HG03095 (cell line): Measurements from ENCODE around the gene ZMIZ1.

Experiments
- ATAC-seq: cut with Tn5 transposase; IDR thresholded peaks from one replicate; pipeline ENCODE4 v1.9.1; 2021; ENCODE audit warnings: moderate library complexity; ENCODE audit not compliant: unreplicated experiment

Gene ZMIZ1

DNA sequence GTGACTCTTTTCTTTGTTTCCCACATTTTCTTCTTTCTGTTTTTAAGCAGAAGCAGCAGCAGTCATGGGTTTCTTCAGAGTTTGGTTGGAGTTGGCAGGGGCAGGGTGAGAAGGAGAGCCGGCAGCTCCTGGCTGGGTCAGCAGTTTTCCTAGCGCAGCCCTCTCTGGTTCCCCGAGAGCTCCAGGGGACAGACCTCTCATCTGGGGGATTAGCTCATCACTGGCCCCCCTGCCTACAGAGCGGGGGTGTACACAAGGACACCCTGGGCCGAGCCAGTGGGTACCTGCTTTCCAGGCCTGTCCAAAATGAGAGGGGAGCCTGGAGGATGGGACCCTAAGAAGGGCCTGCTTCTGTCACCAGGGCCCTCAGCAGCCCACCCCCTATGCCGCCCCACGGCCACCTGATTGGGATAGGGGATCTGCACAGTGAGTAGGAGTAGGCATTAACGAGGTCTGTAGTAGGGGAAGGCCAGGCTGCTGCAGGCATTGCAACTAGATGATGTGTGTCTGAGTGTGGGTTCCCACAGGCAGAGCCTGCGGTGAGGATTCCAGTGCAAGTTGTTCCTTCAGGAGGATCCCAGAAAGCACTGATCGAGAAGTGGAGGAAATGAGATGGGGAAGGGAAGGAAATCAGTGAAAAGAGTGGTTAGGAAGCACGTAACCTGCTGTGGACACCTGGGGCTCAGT, 155.6 kb downstream of the ZMIZ1 start:
- no peak for ATAC-seq

DNA sequence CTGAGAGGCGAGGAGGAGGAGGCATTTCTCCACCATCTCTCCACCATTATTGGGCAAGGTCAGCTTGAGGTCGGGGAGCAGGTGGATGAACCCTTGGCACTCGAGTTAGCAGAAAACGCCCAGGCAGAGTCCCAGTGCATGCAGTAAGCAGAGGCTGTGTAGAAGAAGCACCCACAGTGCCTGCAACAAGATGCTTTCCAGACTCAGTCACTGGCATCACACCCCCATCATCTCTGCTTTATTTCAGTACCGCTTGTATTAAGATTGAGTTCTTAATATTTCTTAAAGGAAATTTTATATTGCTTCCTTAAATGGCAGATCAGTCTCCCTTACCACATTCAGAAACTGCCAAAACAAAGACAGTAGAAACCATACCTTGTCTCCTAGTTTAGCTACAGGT, 156.2 kb downstream of the ZMIZ1 start:
- no peak for ATAC-seq

DNA sequence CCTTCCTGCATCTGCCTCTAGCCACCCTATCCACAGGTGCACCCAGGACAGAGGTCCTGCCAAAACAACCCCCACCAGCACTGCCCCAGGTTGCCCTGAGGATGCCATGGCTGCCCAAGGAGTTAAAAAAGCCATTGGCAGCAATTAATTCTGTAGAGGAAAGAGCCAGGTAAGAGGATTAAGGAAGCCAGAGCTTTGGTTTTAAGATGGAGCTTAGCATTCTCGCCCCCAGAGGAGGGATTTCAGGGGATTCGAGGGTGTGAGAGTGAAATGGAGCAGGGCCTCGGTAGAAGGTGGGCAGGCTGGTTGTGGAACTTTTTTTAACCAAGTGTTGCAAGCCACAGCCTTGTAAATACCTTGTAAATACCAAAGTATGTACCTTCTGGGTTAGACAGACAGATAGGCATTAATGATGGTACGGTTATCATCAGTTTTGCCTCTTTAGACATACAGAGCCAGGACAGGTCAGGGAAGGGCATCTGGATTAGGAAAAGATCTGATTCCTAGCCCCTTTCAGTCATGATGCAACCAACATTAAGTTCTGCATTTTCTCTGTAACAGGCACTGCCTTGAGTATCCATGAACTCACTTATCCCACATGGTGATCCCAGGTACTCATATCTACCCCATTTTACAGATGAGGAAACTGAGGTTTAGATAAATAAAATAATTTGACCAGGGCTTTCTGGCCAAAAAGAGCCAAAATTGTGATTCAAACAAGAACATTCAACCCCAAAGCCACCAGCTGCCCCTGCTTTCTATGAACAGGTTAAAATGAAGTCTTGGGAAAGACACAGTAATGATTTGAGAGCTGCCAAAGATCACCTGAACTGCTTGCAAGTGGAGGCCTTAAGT, 157.9 kb downstream of the ZMIZ1 start:
- ATAC-seq, result no peak

DNA sequence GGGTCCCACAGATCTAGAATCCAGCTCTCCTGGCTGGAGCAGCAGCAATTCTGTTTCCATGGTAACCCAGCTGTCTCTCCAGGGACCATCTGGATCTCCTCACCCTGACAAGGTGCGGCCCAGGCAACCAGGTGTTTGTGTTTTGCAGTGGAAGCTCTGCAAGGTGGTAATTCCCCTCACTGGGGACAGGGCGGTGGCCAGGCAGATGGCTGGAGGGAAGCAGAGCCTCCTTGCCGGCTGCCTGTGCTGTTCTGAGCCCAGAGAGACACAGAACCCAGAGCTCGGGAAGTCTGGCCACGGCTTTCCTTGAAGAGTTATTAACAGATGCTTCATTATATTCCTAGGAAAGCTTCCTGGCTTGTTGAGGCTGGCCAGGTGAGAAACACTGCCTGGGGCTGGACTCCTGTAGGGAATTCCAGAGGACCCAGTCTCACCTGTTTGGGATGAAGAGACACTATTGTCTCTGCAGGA, 160.3 kb downstream of the ZMIZ1 start:
- no peak for ATAC-seq

DNA sequence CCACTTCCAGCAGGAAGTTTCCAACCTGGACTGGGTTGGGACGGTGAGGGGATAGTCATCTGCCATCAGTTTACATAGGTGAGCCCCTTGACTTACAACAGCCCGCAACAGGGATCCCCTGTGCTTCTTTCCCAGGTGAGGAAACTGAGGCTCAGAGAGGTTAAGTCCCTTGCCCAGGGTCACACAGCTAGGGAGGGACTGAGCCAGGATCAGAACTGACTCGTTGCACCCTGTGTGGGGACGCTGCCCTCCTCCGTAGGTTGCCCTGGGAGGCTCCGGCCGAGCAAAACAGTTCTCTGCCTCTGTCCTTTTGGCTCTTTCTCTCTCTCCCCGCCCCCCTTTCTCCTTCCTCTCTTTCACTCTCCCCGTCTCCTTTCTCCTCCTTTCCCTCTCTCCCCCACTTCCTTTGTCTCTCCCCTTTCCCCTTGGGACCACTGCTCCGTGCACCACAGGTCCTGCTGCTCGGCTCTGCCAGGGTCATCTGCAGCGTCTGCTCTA, 161.1 kb downstream of the ZMIZ1 start:
- no peak for ATAC-seq

DNA sequence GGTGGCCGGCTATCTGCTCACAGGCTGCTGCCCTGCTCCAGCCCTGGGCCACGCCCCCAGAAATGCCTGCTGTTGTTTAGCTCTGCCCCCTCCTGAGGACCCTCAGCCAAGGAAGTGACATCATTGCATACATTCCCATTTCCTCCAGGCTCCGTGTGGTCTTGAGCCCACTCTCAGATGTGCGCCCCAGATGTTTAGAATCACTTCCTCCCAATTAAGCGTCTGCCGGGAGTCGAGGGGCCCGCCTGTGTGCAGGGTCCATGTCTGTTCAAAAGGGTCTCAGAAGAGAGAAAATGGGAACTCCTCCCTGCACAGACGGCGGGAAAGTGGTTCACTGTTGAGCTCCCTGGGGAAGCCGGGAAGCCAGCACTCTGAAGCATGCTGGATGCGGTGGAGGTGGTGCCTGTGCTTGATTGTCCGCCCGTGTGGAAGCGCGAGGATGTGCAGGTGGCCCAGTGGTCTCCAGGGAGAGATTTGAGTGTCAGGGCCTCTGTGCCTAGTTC, 161.6 kb downstream of the ZMIZ1 start:
- ATAC-seq, result no peak

DNA sequence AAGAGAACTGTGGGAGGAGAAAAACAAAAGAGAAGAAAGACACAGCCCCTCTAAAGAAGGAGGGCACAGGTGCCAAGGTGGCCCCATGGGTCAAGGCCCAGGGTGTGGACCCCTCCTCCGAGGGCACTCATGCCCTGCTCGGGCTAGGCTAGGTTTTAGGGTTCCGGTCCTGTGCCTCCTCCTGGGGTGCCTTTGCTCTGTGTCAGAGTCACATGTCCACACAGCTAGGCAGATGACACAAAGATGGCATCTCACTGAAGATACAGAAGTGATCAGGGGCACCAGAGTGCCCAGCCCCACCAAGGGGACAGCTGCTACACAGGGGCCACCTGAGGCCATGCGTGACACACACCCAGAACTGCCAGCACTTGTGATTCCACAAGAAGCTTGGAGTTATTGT, 162.1 kb downstream of the ZMIZ1 start:
- ATAC-seq, result no peak

DNA sequence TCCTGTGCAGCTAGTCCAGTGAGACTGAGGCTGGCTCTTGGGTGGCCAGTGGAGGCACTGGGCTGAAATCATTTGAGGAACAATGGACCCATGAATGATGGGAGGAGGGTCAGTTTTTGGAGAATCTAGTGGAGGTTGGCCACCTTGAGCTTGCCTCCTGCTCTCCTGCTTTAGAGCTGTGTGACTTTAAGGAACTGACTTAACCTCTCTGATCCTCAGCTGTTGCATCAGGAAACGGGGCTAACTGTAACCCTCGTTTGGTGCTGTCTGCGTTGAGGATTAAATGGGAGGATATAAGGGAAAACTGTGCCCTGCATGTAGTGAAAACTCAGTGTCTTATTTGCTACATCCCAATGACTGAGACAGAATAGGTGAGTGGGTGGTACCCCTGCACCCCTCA, 163.1 kb downstream of the ZMIZ1 start:
- ATAC-seq, result no peak

DNA sequence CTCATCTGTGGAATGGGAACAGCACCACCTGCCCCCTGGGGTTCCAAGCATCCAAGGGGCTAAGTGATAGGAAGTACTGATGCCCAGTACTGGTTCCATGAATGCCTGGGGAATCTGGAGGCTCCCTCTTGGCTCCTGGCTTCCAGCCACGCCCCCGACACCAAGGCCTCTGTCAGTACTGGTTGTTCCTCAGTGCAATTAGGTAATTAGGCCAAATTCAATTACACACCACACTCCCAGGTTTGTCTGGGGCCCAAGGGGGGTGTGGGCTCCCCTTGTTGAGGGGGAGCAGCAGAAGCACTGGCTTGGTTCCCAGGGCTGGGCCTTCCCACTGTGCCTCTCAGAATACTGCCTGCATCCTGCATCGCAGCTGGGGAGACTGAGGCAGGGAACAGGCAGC, 164.1 kb downstream of the ZMIZ1 start:
- ATAC-seq, result no peak

DNA sequence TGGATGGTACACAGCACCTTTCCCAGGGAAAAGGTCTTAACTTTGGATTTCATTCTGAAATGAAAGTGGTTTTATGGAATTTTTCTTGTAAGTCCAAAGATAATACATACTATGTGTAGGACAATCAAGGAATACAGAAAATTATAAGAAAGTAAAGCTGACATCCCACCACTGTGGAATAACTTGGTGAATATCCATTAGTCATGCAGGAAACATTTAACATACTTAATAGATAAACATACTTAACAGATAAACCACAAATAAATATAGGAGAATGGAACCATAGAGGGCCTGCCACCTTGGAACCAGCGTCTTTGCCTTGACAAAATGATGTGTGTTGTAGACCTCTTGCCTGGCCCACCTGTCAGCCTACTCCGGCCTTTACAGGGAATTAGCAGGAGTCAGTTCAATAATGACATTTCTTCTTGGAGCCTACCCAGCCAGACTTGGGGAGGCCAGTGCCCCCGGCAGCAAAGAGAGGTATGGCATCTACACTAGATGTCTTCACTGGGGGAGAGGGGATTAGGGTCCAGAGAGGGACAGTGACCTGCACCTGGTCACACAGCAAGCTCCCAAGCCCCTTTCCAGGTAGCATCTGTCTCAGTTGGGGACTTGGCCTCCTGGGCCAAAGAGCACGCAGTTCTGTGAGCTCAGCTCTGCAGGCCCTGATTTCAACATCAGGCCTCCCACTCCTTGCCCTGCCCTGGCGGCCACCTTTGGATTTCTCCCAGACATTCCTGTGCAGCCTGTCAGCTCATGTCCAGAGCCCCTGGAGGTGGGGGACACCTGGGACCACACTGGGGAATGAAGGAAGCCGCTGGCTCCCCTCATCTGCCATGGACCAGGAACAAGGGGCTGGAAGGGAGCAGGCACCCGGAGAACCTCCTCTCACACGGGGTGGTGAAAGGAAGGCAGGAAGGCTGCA, 165.9 kb downstream of the ZMIZ1 start:
- ATAC-seq, result no peak

DNA sequence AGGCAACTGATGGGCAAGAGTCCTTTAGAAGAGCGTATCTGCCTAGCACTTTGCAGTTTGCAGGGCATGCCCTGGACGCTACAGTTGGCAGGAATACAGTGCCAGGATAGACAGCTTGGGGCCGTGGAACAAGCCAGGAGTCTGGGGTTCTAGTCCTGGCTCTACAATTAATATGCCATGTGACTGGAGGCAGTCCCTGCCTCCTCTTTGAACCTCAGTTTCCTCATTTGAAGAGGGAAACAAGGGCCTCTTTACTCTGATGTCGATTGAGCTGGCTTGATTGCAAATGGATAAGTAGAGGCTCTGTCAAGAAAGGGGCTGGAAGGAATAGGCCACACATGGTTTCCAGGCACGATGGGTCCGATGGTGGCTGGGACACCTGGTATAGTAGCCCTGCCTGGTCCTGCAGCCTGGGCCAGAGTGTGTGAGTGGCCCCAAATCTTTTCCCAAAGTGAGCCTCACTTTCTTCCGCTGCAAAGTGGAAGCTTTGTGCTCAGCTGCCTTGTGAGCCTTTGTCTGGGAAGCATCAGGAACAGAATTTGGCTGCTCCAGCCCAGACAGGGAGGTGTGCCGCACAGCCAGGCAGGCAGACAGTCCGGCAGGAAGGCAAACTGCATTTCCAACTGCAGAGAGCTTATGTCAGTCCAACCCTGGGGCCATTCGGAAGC, 167.1 kb downstream of the ZMIZ1 start:
- ATAC-seq, result no peak

DNA sequence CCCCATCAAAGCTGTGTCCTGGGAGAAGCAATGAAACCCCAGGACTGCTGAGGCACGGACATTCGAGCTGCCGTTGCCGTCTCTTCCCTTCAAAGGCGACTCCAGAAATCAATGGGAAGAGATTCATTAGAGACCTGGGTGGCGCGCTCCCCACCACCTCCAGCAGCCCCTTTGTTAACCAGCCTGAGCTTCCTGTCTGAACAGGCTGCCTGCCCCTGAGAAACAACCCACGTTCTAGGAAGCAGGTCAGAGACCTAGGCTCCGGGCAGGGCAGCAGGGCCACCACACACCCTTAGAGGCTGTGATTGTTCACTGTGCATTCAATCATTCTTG, 167.6 kb downstream of the ZMIZ1 start:
- ATAC-seq, result no peak

DNA sequence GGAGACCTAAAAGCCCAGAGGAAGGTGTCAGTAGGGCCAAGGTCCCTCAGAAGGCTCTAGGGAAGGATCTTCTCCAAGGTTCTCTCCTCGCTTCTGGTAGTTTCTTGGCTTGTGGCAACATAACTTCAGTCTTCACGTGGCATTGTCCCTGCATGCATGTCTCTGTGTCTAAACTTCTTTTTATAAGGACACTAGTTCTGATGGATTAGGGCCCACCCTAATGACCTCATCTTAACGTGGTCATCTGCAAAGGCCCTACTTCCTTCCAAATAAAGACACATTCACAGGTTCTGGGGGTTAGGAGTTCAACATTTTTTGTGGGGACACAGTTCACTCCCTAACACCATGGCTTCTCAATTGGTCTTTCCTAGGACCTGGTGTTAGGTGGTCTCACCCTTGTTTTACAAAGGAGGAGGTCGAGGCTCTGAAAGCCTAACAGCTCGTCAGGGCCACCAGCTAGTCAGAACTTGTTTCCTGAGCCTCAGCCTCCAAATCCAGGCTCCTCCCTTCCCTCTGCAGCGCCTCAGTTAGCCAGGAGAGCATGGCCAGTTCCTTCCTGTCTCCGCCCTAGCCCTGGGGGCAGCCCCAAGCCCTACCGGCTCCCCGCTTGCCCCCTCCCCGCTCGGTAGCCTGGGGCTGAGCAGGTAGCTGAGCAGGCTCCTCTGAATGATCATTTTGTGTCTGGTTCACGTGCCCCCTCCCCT, 168.8 kb downstream of the ZMIZ1 start:
- ATAC-seq, result no peak

DNA sequence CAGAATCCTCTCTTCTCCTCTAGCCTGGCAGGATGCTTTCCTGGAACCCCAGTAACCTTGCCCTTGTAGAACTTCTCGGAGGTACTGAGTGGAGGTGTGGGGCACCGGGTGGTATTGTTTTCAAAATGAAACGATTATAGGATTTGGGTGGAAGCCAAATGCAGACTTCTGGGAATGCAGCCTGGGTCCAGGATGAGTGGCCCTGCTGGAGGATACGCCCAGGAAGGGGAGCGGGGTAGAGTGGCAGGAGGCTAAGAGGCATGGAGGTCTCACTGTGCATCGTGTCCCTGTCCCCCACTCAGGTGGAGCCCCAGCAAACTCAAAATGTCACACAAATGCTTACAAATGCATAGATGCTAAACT, 169.4 kb downstream of the ZMIZ1 start:
- no peak for ATAC-seq

DNA sequence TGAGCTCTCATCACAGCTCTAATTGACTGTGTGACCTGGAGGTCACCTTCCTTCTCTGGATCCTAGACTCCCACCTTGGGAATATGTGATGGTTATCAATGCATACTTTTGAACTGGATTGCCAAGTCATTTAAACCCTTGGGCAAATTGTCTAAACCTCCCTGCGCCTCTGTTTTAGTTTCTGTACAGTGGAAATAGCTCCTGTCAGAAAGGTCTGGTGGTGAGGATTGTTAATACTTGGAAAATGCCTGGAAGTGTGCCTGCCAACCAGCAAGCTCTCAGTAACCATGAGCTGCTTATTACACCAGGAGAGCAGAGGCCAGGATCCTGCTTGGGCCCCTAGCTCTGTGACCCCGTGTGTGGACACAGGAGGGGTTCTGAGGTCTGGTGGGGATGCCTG, 169.8 kb downstream of the ZMIZ1 start:
- no peak for ATAC-seq

DNA sequence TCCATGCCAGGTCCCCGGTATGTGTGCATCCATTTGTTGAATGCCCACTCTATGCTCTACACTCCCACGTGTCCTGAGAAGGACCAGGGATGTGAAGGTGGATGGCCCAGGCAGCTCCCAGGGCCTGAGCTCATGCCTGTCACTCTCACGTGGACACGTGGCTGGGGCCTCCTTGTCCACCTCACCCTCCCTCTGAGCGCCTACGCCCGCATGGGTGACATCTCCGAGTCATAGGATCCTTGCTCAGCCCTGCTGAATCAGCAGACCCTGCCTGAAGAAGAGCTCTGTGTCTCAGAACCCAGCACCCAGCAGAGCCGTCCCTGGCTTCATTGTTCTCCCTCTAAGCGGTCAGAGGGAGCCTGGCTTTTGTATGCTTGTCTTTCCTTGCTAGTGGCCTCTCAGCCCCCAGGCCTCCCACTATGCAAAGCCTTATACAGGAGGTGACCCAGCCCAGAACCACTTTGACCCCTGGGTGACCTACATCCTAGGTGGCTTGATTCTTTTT, 170.6 kb downstream of the ZMIZ1 start:
- ATAC-seq, result no peak

DNA sequence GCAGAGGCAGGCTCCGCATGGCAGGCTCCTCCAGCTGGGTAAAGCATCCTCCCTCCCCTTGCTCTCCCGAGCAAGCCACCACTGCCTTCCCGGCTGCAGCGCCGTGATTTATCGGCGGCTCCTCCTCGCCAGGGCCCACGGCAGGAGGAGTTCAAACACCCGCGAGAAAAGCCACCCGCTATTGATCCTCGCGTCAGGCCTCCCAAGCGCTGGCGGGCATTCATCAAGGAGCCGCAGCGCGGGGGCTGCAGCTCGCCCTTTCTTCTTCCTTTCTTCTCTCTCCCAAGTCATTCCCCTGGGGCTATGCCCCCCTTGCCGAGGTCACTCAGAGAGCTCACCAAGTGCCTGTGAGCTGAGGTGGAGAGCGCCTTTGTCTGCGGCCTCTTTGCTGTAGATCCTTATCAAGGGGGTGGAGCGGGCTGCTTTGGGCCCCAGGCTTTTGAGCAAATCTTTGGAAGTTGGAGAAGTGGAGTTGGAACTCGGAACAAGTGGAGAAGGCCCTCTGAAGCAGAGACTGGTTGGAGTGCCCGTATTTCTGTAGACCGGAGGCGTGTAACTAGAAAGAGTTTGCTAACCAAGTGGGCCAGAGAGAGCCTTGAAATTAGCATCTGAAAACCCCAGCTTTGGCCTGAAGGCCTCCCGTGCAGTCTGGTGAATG, 171.3 kb downstream of the ZMIZ1 start:
- ATAC-seq, result no peak

DNA sequence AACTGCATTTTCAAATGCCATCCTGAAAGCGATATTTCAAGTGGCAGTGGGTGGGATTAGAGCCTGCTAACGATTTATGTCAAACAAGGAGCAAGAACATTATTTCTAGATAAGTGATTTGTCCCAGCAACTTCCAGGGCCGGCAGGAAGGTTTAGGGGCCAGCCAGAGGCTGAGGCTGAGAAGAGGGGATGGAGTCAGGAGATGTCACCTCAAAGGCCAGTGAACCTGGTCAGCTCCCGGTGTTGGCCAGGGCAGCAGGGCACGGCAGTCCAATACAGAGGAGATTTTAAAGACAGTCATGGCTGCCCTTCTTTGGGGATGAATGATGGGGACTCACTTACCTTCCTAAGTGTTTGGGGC, 172.8 kb downstream of the ZMIZ1 start:
- ATAC-seq, result no peak

DNA sequence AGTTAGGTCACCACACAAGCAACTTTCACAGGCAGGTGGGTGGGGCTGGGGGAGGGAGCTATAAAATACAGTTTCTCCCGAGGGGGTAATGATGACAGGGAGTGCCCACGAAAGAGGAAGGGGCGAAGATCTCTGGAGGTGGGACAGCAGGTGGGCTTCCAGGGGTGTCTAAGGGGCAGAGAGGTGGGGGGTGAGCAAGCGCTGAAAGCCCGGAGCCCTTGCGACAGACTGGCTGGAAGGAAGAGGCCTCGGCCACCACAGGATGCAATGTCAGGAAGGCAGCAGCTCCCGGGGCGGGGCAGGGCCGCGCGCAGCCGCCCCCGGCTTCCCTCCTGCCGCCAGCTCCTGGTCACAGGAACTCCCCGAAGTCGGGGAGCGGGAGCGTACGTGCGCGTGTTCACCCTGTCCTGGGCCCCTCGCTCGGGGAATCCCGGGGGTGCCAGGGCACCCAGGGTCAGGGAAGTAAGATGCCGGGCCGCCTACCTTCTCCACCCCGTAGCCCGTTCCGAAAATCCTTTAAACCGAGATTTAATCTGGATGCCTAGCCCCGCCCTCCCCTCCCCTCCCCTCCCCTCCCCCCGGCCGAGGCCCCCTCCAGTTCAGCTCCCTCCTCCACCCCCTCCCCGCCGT, 173.3 kb downstream of the ZMIZ1 start:
- peak; percentile 34 for ATAC-seq
